GM20431 (cell line): ENCODE data around the gene COQ8A.

Source experiments
- in situ Hi-C: fragments of 300-500 bp; cut with MseI, MboI; formaldehyde crosslinking; loops from one replicate; pipeline ENCODE4 v1.15.0; 2020; ENCODE audit warnings: low sequenced_read_pairs; ENCODE audit not compliant: unreplicated experiment

COQ8A gene

GRCh38 chr1:226967665-226968064 is 27.6 kb downstream of the COQ8A start:
- in situ Hi-C loops, result no loop called here

DNA sequence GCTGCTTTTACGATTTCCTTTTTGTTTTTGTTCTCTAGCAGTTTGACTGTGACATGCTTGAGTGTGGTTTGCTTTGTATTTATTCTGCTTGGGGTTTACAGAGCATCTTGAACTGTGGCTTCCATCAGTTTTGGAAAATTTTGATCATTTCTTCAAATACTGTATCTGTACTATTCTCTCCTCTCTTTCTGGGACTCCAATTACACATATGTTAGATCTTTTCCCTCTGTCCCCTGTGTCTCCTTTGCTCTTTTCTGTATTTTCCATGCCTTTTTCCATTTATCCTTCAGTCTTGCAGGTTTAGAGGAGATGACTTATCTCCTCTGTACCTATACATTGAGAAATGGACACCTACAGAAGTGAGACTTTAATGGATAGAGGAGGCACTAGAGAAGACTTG is 31.7 kb downstream of the COQ8A start:
- in situ Hi-C loops, result no loop called here

GRCh38 chr1:226972931-226973330 is 32.8 kb downstream of the COQ8A start:
- in situ Hi-C loops, result no loop called here

GRCh38 chr1:226973371-226973897 is 33.3 kb downstream of the COQ8A start:
- in situ Hi-C loops, result no loop called here

DNA sequence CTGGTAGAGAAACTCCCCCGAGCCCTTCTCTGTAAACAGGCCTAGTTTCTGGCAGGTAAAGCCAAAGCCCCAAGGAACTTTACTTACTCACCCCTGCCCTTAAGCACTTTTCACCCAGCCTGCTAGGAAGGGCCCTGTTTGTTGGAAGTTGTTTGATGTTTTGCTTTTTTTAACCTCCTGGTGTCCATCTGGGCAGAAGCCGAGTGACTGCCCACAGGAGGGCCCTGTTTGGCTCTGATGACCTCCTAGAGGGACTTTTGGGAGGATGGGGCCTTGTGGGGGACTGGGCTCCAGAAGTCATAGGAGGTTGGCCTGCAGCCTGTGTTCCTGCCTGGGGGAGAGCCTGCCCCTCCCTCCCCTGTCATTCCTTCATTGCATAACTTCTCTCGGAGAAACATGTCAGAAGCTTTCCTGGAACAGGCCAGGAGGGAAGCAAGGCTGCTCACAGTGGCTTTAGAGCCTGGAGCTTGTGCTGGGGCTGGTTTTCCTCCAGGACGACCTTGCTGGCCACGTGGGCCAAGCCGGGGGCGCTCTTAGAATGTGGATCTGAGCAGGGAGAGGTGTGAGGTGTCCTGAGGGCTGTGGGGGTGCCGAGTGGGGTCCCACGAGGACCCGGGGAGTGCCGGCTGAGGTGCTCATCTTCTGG is 33.9 kb downstream of the COQ8A start:
- in situ Hi-C loops, result no loop called here

GRCh38 chr1:226974544-226975258 is 34.6 kb downstream of the COQ8A start:
- in situ Hi-C loops, result no loop called here

DNA sequence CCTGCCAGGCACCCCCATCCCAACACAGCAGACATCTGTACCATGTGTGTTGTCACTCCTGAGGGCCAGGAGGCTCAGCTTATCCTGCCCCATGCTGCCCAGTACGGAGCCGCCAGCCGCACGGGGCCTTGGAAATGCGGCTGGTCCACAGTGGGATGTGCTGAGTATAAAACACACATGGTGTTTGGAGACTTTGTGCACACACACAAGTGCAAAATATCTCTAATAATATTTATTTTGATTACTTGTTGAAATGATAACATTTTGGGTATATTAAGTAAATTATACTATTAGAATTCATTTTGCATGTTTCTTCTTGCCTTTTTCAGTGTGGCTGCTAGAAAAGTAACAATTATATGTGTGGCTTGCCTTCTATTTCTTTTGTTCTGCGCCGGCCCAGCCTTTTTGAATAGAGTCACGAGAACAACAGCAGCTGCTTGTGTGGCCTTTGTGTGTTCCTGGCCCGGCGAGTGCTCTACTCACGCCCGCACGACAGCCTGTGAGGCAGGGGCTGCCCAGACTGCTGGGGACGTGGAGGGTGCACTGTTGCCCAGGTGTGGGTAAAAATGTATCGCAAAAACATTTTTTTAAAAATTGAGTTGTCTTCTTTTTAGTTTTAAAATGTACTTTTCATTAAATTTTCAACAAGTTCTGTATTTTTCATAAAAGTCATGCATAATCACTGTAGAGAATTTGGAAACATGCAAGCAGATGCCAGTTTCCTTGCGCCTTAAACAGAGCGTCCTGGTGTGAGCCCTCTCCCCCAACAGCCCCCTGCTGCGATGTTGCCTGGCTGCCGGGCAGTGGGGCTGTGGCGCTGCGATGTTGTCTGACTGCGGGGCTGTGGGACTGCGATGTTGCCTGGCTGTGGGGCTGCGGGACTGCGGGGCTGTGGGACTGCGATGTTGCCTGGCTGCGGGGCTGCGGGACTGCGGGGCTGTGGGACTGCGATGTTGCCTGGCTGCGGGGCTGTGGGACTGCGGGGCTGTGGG is 35.5 kb downstream of the COQ8A start:
- in situ Hi-C loops, result no loop called here

DNA sequence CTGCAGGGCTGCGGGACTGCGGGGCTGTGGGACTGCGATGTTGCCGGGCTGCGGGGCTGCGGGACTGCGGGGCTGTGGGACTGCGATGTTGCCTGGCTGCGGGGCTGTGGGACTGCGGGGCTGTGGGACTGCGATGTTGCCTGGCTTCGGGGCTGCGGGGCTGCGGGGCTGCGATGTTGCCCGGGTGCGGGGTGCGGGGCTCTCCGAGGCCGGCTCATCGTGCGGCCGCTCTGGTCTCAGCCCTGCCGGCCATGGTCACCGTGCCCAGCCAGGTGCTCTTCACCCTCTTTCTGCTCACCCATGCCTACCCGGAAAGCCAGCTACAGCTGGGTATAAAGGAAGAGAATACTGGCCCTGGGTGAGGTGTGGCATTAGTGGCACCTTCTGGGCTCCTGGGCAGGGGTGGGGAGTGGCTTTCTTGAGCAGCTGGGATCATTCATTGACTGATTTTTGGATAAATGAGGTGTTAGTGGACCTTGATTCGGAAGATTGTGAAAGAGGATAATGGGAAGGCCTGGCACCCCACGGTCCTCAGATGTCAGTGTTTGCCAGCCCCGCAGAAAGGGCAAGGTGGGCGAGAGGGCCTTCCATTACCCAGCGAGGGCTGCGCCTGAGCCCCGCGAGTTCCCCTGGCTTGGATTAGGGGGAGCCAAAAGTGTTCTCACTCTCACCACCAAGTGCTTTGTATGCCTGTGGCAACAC is 36.3 kb downstream of the COQ8A start:
- in situ Hi-C loops, result no loop called here

DNA sequence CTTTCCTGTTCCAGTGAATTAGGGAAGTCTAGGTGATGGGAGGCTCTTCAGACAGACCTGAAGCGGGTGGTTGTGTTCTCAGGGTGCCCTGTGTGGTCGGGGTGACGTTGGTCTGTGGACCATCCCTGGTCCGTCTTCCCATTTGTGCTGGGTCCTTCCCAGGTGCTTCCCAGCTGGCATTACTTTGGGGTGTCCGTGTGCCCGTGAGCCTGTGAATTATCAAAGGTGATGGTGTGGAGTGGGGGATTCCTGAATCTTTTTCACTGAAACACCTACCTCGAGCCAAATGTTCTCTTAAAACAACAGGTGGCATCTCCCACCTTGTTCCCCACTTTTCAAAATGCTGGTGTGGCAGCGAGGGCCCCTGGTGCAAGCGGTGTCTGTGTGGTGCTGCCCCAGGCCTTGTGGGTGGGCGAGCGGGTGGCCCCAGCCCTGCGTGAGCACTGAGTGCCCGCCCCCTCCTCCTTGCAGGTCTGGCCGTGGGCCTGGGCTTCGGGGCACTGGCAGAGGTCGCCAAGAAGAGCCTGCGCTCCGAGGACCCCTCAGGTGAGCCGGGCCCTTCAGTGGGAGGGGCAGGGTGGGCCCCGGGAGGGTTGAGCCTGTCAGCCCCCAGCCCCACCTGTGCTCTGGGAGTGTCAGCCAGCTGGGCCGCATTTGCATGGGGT is 37.0 kb downstream of the COQ8A start:
- in situ Hi-C loops, result no loop called here

DNA sequence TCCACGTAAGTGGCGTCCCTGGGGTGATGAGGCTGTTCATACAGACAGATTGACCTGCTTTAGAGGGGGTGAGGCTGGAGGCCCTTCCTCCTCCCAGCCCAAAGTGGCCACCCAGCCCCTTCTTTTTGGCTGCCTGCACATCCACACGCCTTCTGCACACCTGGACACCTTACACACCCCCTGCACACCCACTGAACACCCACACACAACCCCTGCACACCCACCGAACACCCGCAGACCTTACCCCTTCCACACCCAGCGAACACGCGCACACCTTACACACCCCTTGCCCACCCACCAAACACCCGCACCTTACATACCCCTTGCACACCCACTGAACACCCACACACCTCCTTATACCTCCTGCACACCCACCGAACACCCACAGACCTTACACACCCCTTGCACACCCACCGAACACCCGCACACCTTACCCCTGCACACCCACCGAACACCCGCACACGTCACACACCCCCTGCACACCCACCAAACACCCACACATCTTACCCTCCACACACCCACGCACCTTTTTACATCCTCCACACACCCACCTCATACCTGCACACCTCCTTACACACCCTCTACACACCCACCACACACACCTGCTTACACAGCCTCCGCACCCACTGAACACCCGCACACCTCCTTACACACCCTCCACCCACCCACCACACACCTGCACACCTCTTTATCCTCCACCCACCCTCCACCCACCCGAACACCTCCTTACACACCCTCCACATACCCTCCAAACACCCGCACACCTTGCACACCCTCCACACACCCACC is 37.7 kb downstream of the COQ8A start:
- in situ Hi-C loops, result no loop called here

DNA sequence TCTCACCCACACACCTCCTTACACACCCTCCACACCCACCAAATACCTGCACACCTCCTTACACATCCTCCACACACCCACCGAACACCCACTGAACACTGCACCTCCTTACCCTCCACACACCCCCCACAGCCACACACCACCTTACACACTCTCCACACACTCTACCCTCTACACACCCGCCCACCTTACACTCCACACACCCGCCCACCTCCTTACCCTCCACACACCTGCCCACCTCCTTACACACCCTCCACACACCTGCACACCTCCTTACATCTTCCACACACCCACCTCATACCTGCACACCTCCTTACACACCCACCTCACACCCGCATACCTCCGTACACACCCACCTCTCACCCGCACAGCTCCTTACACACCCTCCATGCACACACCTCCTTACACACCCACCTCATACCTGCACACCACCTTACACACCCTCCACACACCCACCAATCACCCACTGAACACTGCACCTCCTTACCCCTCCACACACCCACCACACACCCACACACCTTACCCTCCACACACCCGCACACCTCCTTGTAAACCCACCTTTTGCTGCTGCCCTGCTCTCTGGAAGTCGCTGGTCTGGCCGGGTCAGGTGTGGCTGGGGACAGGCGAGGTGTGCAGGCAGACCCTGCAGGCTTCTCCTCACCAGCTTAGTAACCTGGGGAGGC is 38.5 kb downstream of the COQ8A start:
- in situ Hi-C loops, result no loop called here

DNA sequence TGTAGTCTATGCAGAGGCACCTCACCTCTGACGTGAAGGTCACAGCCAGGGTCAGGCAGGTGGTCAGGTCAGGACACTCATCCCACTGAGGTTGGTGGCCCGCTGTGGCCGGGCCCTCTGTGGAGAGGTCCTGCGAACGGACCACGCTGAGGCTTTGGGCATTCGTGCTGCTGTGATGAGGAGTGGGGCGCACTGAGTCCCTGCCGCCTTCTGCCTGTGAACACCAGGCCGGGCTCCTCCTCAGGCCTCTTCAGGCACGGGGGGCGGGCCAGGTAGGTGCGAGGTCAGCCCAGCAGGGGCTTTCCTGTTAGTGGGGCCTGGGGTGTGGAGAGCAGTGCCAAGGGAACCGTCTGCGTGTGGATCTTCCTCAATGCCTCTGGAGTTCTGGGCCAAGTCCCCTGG is 39.0 kb downstream of the COQ8A start:
- in situ Hi-C loops, result no loop called here

DNA sequence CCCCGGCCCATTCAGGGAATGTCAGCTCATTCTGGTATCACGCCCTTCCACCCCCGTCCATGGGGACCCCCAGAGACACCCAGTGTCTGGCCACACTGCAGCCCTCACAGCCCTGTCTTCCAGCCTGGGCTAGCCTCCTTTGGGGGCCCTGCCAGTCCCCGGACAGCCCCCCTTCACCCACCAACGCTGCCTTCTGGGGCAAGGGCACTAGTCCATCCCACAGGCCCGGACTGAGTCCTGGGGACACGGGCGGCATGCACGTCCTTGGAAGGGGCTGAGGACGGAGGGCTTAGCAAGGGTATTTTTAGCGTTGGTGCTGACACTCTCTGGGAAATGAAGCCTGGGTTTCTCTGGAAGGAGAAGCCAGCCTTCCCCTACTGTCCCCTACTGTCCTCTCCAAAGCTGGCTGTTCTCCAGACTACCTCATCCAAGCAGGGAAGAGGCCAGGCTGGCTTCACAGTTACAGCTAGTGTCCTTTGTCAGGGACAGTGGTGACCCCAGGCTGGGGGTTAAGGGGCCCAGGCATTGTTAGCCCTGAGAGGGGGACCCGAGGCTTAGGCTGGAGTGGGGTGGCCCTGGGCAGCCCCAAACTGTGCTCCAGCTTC is 39.5 kb downstream of the COQ8A start:
- in situ Hi-C loops, result no loop called here

GRCh38 chr1:226980122-226980560 is 40.0 kb downstream of the COQ8A start:
- in situ Hi-C loops, result no loop called here

DNA sequence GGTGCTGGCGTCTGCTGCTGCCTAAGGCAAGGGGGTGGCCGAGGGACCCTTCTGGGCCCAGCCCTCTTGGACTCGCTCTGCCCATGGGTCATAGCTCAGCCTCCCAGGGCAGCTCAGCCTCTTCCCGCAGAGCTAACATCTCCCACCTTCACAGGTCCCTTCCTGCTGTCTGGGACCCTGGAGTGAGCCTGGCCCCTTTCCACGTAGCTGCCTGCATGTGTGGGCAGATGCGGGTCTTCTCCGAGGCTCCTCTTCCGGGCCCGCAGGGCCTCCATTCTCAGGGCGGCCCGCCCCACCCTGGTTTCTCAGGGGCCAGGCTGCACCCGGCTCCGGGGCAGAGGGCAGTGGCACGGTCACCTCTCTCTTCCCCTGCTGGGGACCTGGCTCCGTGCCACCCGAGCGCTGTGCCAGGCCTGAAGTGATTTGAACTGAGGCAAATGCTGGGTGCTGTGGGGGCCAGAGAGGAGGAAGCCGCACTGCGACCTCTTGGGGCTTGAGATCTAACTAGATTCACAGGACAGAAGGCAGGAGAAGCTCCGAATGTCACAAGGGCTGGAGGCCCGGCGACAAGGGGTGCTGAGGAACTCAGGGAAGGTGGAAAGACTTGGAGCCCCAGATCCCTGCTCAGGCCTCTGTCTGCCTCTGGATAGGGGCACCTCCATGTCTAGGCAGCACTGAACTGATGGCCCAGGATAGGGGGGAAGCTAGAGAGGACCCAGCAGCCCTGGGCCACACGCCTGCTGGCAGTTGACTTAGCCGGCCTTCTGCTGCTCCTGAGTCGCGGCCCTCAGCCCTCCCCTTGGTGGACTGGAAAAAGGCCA is 40.7 kb downstream of the COQ8A start:
- in situ Hi-C loops, result no loop called here

DNA sequence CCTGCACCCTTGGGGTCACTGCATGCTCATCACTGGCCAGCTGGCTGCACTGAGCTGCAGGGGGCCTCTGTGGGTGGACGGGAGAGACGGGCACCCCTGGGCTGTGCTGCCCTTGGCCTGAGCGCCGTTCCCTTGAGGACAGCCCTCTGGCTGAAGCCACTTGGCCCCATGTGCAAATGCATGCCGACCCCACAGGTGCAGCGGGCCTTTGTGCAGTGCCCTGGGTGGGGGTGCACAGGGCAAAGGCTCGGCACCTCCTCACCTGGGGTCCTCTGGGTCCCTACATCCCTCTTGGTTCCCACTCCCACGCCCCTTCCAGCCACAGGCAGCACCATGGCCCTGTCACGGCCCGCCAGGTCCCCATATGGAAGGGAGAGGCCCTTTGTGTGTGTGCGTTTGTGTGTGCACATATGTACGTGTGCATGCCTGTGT is 41.3 kb downstream of the COQ8A start:
- in situ Hi-C loops, result no loop called here

- in situ Hi-C loops, result no loop called here
Measured at GRCh38 chr1:226981838-226982237, 41.7 kb downstream of the COQ8A start.
